Activated naive CD4-positive, alpha-beta T cell treated with Interleukin-2 at 50 U/mL for 16 hours (primary cell): ENCODE data around the gene CARD8.
"Not testable (repeated sequence)": the region's sequence is repeated elsewhere in the genome, so short reads cannot be mapped to it uniquely, and the experiment has no call there.

ENCODE experiments used
- DNase-seq: peaks from one replicate; pipeline ENCODE4 v3.0.0-alpha.2; 2020

The CARD8 gene

DNA sequence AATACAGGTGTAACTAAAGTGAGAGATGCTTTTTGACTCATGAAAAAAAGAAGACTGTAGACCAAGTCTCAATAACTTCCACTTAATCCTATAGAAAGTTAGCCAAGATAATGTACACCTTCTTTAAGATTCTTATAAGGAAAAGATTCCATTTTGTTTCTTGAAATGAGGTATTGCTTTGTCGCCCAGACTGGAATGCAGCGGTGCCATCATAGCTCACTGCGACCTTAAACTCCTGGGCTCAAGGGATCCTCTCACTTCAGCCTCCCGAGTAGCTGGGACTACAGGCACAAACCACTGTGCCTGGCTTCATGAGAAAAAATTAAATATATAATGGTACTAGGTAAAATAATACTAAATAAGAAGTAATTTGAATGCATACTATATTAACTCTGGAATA lies 3.3 kb upstream of the CARD8 start:
- not testable (repeated sequence) for DNase-seq

DNA sequence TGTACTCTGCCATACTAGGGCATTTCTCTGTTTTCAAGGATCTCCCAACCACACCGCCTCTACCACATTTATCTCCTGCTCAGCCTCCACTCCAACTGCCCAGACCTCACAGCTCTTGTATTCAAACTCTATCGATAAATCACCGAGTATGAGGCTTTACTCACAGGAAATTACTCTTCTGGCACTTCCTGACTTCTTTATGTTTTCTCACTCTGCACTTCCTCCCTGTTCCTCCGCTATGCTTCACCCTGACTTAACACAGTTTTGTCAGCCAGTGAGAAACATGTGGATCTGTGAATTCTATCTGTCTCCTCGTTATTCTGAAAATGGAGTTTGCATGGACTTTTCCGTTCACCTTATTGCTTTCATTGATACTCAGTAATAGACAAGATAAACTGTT lies 2.6 kb upstream of the CARD8 start:
- no peak for DNase-seq

DNA sequence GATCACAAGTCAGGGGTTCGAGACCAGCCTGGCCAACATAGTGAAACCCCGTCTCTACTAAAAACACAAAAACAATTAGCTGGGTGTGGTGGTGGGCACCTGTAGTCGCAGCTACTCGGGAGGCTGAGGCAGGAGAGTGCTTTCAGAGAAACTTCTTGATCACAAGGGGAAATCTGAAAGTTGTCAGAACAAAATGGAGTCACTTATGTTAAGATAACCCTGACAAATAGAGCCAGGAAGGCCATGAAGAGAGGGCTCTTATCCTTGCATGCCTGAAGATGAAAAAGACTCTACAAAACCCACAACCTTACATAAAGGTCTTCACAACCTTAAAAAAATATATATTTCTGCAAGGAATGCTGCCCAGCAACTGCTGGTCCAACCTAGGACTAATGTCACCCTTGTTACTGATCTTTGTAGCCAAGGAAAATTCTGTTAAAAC lies 1.2 kb downstream of the CARD8 start:
- DNase-seq: no peak

DNA sequence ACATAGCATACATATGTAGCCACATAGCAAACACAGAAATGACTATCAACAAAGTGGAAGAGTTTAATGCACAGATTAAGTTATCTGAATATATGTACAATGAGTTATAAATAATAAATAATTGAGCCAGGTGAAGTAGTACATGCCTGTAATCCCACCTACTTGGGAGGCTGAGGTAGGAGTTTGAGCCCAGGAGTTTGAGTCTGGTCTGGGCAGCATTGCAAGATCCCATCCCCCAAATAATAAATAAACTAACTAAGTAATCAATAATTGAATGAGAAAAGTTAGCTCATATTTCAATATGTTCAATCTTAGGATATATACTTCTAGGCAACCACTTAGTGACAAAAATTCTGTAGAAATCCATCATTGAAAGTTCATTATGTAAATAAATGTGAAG lies 1.7 kb downstream of the CARD8 start:
- DNase-seq: no peak

DNA sequence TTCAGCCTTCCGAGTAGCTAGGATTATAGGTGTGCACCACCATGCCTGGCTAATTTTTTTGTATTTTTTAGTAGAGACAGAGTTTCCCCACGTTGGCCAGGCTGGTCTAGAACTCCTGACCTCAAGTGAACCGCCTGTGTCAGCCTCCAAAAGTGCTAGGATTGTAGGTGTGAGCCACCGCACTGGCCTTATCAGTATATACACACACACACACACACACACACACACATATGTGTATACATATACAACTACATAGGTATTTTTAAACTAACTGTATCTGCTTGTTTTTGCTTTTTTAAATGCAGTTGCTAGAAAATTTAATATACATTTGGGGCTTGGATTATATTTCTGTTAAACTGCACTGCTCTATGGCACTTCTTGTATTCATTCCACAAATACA lies 3.1 kb downstream of the CARD8 start:
- no peak for DNase-seq

DNA sequence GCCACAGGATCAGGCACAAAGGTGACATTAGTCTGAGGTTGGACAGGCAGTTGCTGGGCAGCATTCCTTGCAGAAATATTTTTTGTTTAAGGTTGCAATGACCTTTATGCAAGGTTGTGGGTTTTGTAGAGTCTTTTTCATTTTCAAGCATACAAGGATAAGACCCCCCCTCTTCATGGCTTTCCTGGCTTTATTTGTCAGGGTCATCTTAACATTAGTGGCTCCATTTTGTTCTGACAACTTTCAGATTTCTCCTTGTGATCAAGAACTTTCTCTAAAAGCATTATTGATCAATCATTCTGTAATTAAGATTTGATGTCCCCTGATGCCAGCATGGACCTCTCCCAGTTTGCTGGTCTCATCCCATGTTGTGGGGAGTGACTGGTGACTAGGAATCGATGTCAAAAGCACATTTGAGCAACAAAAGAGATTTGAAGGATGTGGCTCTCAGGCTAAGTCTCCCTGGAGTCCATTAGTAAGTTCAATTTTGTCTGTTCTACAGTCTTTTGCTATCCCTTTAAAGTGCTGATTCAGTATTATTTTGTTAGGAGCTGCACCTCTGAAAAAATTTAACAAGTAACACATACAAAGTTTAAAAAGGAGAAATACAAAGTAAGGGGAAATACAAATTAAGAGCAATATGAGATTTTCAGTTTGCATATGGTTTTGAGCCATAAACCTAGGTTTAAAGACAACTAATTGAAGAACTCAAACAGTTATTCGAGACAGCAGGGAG lies 5.3 kb downstream of the CARD8 start:
- DNase-seq: no peak

DNA sequence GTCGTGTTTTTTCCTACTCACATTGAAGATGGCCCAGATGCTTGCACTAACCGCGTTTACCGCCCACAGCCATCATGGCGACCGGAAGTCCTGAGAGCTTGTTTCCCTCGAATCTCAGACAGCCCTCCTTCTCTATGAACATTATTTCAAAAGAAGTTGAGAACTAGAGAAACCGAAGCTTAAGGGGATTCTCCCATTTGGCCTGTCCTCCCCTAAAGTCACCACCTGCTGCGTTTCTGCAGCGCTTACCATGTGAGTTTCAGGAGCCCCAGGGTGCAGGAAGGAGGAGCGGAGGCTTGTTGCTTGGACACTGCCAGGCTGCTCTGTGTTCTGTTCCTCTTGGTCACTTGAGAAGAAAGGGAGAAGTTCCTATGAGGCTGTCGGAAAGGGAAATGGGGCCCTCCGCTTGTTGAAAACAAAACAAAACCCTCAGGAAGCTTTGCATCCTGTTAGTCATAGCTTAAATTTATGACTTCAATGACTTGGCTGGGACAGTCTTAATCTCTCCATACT lies 6.2 kb downstream of the CARD8 start:
- peak; percentile 83 for DNase-seq

DNA sequence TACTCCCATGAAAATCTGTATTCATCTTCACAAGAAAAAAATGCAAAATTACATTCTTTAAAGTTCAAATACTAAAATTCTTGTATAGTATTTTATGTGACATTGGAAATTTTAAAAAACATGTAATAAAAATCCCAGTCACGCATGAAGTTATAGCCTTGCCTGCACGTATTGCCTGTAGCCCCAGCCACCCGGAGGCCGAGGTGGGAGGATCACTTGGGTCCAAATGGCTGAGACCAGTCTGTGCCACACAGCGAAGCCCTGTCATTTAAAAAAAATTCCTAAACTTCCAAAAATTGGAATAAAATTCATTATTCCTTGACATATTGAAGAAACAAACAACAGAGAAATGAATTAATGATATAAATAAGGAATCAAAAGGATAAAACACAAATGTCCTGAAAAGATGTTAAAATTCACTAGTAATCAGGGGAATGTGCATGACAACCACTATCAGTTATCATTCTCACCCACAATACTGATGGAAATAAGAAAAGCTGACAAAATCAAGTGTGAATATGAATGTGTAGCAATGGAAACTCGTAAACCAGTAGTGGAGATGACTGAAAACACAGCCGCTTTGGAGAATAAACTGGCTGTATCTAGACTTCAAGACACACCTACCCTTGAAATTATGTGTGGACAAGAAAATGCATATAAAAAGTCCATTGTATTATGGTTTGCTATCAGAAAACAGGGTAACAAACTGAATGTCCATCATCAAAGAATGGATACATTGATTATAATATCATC lies 7.5 kb downstream of the CARD8 start:
- no peak for DNase-seq

DNA sequence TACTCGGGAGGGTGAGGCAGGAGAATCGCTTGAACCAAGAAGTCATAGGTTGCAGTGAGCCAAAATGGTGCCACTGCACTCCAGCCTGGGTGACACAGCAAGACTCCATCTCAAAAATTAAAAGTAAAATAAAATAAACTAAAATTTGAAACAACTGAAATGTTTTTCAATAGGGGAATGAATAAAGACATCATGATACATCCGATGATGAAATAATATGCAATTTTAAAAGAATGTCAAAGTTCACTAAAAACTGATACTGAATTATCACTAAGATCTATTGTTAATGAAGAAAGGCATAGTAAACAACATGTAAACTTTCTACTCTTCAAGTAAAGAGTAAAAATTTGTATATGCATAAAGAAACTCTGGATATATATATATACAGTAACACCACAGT lies 8.5 kb downstream of the CARD8 start:
- no peak for DNase-seq

DNA sequence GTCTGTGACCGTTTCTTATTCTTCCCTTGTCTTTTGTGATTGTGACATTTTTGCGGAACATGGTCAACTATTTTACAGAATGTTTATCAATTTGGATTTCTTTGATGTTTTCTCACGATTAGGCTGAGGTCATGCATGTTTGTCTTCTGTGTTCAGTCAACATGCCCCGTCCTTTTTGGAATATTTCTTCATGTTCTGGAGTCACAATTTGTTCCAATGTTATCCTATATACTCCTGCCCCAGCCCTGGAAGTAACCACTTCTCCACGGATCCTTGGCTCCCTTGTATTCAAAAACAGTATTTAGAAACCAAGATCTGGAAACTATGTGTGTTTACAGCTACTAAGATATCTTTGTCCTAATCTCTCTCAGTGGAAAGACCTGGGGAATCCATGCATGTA lies 9.6 kb downstream of the CARD8 start:
- no peak for DNase-seq

DNA sequence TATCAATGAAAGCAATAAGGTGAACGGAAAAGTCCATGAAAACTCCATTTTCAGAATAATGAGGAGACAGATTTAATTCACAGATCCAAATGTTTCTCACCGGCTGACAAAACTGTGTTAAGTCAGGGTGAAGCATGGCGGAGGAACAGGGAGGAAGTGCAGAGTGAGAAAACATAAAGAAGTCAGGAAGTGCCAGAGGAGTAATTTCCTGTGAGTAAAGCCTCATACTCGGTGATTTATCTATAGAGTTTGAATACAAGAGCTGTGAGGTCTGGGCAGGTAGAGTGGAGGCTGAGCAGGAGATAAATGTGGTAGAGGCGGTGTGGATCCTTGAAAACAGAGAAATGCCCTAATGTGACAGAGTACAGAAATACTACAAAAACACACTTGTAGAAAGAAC lies 11.4 kb downstream of the CARD8 start:
- DNase-seq: peak; percentile 45

DNA sequence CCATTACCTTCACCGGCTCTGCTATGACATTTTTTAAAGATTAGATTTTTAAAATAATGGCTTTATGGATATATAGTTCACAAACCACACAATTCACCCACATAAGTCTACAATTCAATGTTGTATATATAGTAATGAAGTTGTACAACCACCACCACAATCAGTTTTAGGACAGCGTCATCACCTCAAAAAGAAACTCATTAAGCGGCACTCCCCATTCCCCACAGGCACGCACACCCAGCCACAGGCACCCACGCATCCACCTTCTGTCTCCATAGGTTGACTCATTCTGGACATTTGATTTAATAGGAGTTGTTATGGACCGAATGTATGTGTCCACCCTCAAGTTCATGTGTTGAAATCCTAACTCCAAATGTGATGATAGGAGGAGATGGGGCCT lies 13.9 kb downstream of the CARD8 start:
- DNase-seq: peak; percentile 31

DNA sequence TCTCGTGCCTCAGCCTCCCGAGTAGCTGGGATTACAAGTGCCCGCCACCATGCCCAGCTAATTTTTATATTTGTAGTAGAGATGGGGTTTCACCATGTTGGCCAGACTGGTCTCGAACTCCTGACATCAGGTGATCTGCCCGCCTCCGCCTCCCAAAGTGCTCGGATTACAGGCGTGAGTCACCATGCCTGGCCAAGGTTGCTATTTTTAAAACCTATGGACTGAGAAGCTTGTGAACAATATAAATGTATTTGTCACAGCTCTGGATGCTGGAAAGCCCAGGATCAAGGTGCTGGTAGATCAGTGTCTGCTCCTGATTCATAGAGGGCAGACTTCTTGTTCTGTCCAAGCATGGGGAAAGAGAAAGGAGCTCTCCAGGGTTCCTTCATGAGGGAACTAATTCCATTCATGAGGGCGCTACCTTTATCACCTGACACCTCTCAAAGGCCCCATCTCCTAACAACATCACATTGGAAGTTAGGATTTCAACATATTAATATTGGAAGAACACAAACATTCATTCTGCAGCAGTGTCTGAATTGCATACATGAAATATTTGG lies 16.1 kb downstream of the CARD8 start:
- DNase-seq: no peak

DNA sequence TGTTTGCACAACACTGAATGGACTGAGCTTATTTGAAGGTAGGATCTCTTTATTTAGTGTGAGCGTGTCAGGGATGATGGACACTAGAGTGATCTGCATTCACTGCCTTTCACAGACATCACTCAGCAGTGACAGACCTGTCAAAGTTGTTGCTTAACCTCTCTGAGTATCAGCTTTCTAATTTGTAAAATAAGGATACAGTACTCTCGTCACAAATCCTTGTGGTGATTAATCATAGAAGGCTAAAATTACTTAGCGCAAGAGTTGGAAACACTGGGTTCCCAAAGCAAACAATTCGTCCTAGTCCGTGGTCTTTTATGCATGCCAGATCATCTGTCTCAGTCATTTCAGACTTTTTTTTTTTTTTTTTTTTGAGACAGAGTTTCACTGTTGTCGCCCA lies 16.6 kb downstream of the CARD8 start:
- DNase-seq: no peak

DNA sequence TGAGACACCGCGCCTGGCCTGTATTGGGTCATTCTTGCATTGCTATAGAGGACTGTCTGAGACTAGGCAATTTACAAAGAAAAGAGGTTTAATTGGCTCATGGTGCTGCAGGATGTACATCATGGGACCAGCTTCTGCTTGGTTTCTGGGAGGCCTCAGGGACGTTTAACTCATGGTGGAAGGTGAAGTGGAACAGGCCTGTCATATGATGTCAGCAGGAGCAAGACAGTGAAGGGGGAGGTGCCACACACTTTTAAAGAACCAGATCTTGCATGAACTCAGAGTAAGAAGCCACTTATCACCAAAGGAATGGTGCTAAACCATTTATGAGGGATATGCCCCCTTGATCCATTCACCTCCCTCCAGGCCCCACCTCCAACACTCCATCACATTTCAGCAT lies 18.7 kb downstream of the CARD8 start:
- DNase-seq: no peak

DNA sequence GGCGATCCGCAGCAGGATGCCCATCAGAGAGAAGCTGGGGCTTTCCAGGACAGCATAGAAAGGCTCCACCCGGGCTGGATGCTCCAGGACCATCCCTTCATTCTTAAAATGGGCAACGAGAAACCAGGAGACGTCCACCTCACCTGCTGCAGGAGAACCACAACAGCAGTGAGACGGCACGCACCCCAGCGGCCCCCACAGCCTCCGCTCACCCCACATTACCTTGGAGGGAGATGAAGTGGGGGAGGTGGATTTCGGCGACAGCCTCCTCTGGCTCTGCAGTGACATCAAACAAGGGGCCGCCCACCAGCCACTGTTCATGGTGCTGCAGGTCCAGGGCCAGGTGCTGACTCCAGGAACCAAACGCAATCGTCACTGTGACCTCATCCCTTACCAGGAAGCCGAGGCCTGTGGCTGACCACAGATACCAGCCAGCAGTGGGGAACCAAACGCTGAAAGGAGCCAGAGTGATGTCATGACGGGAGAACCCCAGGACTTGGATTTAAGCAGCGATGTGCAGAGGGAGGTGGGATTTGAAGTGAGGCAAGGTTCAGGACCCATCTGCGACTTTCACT lies 25.1 kb downstream of the CARD8 start:
- DNase-seq: peak; percentile 7

DNA sequence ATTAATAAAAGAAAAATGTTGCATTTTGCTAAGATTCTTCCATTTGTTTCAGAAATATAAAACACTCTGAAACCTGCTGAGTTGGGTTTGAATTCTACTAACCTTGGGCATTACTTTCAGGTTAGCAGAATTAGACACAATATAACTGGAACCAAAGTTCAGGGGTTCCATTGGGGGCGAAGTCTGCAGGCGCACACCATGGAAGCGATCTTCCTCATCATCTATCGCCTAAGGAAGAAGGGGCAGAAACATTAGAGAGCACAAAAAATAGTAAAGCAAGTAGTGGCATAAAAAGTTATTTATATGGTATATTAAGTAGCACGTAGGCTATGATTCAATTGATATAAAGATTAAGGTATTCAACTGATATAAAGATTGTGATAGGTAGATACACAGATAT lies 34.1 kb downstream of the CARD8 start:
- DNase-seq: no peak

DNA sequence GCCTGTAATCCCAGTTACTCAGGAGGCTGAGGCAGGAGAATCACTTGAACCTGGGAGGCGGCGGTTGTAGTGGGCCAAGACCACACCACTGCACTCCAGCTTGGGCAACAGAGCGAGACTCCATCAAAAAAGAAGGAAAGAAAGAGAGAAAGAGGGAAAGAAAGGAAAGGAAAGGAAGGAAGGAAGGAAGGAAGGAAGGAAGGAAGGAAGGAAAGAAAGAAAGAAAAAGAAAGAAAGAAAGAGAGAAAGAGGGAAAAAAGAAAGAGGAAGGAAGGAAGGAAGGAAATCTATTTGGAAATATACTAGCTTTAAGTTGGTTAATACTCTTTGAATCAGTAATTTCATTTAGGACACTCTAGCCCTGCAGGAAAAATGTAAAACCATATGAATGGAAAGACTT lies 34.9 kb downstream of the CARD8 start:
- DNase-seq: not testable (repeated sequence)

DNA sequence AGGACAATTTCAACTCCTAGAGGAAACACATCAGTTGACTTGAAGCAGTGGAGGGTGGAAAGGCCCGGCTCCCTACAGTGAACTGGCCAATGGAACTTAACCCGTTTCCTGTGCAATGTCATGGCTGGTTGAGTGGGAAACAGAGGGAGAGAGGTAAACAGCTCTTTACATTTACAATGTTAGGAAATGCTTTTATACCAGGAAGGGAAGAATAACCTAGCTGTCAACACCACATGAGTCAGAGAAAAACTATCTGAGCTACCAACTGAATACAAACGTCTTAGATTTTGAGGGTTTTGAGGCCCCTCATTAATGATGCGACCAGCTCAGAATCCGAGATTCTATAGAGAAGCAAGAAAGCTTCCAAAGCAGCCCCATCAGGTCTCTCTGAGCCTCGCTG lies 36.7 kb downstream of the CARD8 start:
- no peak for DNase-seq

DNA sequence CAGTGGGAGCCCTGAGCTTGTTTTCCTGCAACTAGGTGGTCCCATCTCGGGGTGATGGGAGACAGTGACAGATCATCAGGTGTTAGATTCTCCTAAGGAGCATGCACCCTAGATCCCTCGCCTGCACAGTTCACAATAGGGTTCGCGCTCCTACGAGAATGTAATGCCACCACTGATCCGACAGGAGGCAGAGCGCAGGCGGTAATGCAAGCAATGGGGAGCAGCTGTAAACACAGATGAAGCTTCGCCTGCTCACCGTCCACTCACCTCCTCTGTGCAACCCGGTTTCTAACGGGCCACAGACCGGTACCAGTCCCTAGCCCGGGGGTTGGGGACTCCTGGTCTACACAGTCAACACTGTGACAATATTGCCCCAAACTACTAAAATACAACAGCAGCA lies 38.8 kb downstream of the CARD8 start:
- DNase-seq: no peak

DNA sequence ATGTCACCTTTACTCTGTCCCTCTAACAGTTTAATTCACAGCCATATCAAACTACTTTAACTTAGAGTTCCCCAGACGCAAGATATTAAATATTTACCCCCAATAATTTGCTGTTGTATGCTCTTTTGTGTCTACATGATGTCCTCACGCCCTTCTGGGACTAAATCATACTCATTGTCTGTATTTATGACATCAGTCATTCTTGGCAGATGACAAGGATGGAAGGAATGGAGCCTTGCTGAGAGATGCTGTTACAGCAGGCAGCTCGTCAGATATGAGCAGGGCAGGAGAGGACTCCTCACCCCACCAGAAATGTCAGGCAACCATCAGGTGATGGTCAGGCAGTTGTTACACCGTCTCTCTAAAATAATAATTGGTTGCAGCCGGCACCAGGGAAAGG lies 41.8 kb downstream of the CARD8 start:
- DNase-seq: no peak

DNA sequence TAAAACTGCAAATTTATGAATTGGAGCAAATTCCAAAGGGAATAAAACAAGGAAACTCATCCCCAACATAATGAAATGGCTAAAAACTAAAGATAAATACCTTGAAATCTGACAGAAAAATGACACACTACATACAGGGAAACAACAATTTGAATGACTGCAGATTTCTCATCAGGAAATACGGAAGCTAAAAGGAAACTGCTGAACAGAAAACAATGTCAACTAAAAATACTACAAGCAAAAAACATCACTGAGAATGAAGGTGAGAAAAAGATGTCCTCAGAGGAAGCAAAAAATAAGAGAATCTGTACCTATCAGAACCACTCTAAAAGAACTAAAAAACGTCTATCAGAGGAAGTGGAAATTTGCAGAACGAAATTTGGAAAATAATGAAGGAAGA lies 45.7 kb downstream of the CARD8 start:
- no peak for DNase-seq

DNA sequence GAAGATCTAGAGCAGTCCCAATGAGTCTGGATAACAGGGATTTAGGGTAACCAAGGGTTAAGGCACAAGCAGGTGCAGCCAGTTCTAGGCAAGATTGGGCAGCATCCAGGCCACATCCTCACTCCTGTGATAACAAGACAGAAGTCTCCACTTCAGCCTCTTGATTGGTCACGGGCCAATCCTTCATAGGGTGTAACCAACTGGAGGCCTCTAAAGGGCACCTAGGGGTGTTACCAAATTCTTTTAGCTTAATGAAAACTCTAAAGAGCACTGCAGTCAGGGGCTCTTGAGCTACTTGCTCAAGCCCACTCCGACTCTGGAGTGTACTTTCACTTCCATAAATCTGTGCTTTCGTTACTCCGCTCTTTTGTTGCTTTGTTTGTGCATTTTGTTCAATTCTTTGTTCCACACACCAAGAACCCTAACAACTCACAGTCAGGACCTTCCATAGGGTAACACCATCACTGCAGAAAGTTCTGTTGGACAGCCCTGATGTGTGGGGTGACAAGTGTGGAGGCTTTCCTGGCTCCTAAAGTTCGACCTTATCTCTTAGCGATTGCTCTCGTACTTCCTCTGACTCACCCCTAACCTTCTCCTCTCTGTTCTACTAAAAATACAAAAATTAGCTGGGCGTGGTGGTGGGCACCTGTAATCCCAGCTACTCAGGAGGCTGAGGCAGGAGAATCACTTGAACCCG lies 49.2 kb downstream of the CARD8 start:
- DNase-seq: no peak
